NCI-H2171 treated with DMSO at 0.1 percent for 48 hours (cell line): Measurements from ENCODE around the gene ASTN2.
A peak's percentile ranks its signal among the peaks of the same experiment; 100 is the strongest.

ENCODE experiments used
- DNase-seq: peaks from one replicate; lab custom pipeline; 2025; lab: John Stamatoyannopoulos, UW

The ASTN2 gene

GRCh38 chr9:117114768-117115167 lies 300.1 kb downstream of the ASTN2 start:
- DNase-seq, result no peak

GRCh38 chr9:117104716-117105495 lies 310.0 kb downstream of the ASTN2 start:
- DNase-seq, result no peak

- no peak for DNase-seq
Measured at GRCh38 chr9:117104206-117104605, 310.7 kb downstream of the ASTN2 start.

- DNase-seq, result no peak
Measured at GRCh38 chr9:117103438-117104110, 311.3 kb downstream of the ASTN2 start.

- DNase-seq, result no peak
Measured at GRCh38 chr9:117101008-117101407, 313.8 kb downstream of the ASTN2 start.

GRCh38 chr9:117098331-117098730 lies 316.5 kb downstream of the ASTN2 start:
- DNase-seq, result no peak

GRCh38 chr9:117097761-117098160 lies 317.1 kb downstream of the ASTN2 start:
- no peak for DNase-seq

- no peak for DNase-seq
Measured at GRCh38 chr9:117096138-117096537, 318.7 kb downstream of the ASTN2 start.

GRCh38 chr9:117095081-117095480 lies 319.8 kb downstream of the ASTN2 start:
- DNase-seq, result no peak

- no peak for DNase-seq
Measured at GRCh38 chr9:117093891-117094844, 320.7 kb downstream of the ASTN2 start.

- peak; percentile 15 for DNase-seq
Measured at GRCh38 chr9:117092582-117092981, 322.3 kb downstream of the ASTN2 start.

GRCh38 chr9:117091529-117091928 lies 323.3 kb downstream of the ASTN2 start:
- DNase-seq, result peak; percentile 73

GRCh38 chr9:117088786-117089185 lies 326.1 kb downstream of the ASTN2 start:
- DNase-seq, result no peak

GRCh38 chr9:117088140-117088539 lies 326.7 kb downstream of the ASTN2 start:
- DNase-seq, result no peak

- no peak for DNase-seq
Measured at GRCh38 chr9:117084221-117084620, 330.6 kb downstream of the ASTN2 start.

GRCh38 chr9:117083559-117083958 lies 331.3 kb downstream of the ASTN2 start:
- no peak for DNase-seq

- peak; percentile 85 for DNase-seq
Measured at GRCh38 chr9:117081641-117082317, 333.1 kb downstream of the ASTN2 start.

- no peak for DNase-seq
Measured at GRCh38 chr9:117080765-117081390, 334.0 kb downstream of the ASTN2 start.

GRCh38 chr9:117076571-117077290 lies 338.1 kb downstream of the ASTN2 start:
- DNase-seq, result peak; percentile 78

GRCh38 chr9:117075636-117076035 lies 339.2 kb downstream of the ASTN2 start:
- DNase-seq, result no peak
